T-helper 1 cell (primary cell): ENCODE measurements around the gene SCYGR2.

ENCODE experiments used
- DNase-seq, 5 donors: peaks; one replicate each; pipeline ENCODE4 v3.0.0-alpha.2; 2012 to 2020

The SCYGR2 gene

GRCh38 chr2:227613272-227613660 lies 14.6 kb downstream of the SCYGR2 start:
- DNase-seq: no peak

- no peak for DNase-seq
These were observed 15.6 kb downstream of the SCYGR2 start for GRCh38 chr2:227614246-227614645.

- DNase-seq: no peak
These were observed 16.0 kb downstream of the SCYGR2 start, which contains the start of gene SCYGR3 for GRCh38 chr2:227614740-227615139. SCYGR3 (minus strand) TSS chr2:227614840; CDS start chr2:227614840, 0 bp downstream.

- no peak for DNase-seq
These were observed 16.5 kb downstream of the SCYGR2 start for GRCh38 chr2:227615181-227615580.

GRCh38 chr2:227615906-227616305 lies 17.2 kb downstream of the SCYGR2 start:
- DNase-seq: no peak

- DNase-seq: no peak
These were observed 17.9 kb downstream of the SCYGR2 start for GRCh38 chr2:227616631-227617030.

GRCh38 chr2:227617316-227618230 lies 18.9 kb downstream of the SCYGR2 start, which contains the start of gene SCYGR4:
SCYGR4 (plus strand) TSS chr2:227617498; CDS start chr2:227617498, 0 bp downstream.
- DNase-seq: no peak

- no peak for DNase-seq
These were observed 24.5 kb downstream of the SCYGR2 start for GRCh38 chr2:227623226-227623625.

- no peak for DNase-seq
These were observed 26.7 kb downstream of the SCYGR2 start for GRCh38 chr2:227625420-227625819.

GRCh38 chr2:227626580-227627151 lies 28.0 kb downstream of the SCYGR2 start:
- DNase-seq: no peak

GRCh38 chr2:227627769-227628168 lies 29.1 kb downstream of the SCYGR2 start:
- peak in 1 of 5 donors; percentile 13 for DNase-seq

- DNase-seq: no peak
These were observed 30.7 kb downstream of the SCYGR2 start for GRCh38 chr2:227629435-227629834.

- DNase-seq: no peak
These were observed 31.6 kb downstream of the SCYGR2 start for GRCh38 chr2:227630322-227630721.

GRCh38 chr2:227632827-227633226 lies 34.1 kb downstream of the SCYGR2 start:
- DNase-seq: no peak

- no peak for DNase-seq
These were observed 35.5 kb downstream of the SCYGR2 start for GRCh38 chr2:227634201-227634600.

GRCh38 chr2:227642656-227643055 lies 44.0 kb downstream of the SCYGR2 start:
- DNase-seq: no peak

GRCh38 chr2:227643990-227644551 lies 45.4 kb downstream of the SCYGR2 start:
- DNase-seq: no peak
